HT1080 (cell line): Measurements from ENCODE around the gene SLCO1C1. TPM values are rescaled to one million over a fixed set of nuclear protein-coding genes. Genes with fewer than 3 reads are reported as not detected.
A peak's percentile ranks its signal among the peaks of the same experiment; 100 is the strongest.
"Not testable (repeated sequence)": the region's sequence is repeated elsewhere in the genome, so short reads cannot be mapped to it uniquely, and the experiment has no call there.

Experiments
- DNase-seq: peaks from one replicate; pipeline ENCODE4 v3.0.0-alpha.2; 2015; ENCODE audit warnings: low read depth
- polyA plus RNA-seq, 2 experiments: library from polyadenylated mRNA; depleted of rRNA; stranded (reverse); fragments of >200 nt; gene quantifications; 2 replicates each; pipeline ENCODE4 v1.2.3, GENCODE V29; 2015
- total RNA-seq: library from RNA; depleted of rRNA; stranded (reverse); fragments of >200 nt; shearing (Covaris generic); gene quantifications from 2 replicates; pipeline ENCODE4 v1.2.3, GENCODE V29; 2014; rRNA removed

SLCO1C1 gene, protein sequence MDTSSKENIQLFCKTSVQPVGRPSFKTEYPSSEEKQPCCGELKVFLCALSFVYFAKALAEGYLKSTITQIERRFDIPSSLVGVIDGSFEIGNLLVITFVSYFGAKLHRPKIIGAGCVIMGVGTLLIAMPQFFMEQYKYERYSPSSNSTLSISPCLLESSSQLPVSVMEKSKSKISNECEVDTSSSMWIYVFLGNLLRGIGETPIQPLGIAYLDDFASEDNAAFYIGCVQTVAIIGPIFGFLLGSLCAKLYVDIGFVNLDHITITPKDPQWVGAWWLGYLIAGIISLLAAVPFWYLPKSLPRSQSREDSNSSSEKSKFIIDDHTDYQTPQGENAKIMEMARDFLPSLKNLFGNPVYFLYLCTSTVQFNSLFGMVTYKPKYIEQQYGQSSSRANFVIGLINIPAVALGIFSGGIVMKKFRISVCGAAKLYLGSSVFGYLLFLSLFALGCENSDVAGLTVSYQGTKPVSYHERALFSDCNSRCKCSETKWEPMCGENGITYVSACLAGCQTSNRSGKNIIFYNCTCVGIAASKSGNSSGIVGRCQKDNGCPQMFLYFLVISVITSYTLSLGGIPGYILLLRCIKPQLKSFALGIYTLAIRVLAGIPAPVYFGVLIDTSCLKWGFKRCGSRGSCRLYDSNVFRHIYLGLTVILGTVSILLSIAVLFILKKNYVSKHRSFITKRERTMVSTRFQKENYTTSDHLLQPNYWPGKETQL
- total RNA-seq, result not detected in 2 replicates
- not detected in 2 replicates for polyA plus RNA-seq (2015; cell fraction: cytosol; rRNA removed)
- not detected in 2 replicates for polyA plus RNA-seq (2015; cell fraction: nucleus; rRNA removed)

DNA sequence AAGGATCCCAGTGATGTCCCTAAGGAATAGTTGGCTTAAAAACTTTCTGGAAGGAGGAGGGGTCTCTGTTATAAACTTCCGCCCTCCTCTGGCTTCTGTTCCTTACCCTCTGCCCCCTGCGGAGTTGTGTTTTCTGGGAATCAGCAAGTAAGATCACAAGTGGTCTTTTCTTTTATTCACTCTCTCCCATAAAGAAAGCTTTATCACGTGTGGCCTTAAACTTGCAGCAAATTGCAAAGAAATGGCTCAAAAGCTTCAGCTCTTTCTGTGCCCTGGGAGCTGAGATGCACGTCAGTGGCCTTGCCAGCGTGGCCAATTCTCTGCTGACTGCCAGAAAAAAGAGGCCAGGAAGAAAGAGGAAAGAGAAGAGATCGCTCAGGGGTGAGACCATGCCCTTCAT lies at the start of gene SLCO1C1:
Gene SLCO1C1, plus strand, starts transcription at position 101 of the 400 bp plus-strand sequence. CDS start 4,245 bp downstream, outside the sequence.
- no peak for DNase-seq

DNA sequence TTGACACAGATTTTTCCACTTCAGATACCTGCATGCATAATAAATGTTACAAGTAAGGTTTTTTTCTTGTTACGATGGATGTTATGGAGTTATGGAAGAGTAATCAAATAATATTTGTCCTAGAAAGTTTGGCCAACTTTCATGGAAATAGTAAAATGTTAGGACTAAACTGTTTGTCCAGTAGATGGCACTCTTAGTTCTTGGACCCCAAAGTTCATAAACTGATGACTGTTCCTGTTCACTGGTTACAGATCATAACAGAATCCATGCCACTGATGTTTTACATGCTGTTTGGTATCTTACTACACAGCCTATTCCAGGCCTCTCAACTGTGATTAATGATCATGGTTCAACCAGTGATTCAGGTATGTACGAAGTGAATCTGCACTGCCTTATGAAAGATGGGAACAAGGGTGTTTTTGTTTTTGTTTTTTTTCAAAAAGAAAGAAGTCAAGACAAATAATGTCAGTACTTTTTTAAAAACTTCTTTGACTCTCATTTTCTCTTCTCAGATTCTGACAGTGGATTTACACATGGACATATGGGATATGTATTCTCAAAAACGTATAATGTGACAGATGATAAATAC lies 48.8 kb upstream of the SLCO1C1 start:
- DNase-seq, result peak; percentile 32

DNA sequence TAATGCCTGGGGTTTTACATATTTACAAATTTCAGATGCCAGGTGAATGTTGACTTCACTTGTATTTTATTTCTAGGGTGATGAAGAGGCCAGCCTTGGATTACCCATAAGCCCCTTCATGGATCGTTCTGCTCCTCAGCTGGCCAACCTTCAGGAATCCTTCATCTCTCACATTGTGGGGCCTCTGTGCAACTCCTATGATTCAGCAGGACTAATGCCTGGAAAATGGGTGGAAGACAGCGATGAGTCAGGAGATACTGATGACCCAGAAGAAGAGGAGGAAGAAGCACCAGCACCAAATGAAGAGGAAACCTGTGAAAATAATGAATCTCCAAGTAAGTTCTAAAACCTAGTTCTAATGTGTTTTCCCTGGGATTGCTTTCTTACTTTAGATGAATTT lies 41.3 kb upstream of the SLCO1C1 start:
- DNase-seq, result peak; percentile 55

DNA sequence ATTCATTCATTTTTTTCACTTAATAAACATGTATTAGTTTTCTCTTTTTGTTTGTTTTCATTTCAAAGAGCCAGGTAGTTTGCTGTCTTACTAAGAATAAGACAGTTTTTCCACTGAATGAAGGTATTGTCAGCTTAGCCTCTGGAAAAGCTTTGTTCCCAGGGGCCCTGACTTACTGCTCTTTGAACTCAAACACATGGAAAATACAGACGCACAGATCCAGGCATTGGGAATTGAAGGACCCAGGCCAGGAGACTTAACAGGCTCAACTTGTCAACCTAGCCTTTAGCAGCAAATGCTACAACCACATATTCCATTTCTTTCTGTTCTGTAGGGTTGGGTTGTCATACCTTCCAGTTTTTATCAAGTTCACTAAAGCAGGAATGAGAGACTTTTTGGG lies 38.5 kb upstream of the SLCO1C1 start:
- DNase-seq, result no peak

DNA sequence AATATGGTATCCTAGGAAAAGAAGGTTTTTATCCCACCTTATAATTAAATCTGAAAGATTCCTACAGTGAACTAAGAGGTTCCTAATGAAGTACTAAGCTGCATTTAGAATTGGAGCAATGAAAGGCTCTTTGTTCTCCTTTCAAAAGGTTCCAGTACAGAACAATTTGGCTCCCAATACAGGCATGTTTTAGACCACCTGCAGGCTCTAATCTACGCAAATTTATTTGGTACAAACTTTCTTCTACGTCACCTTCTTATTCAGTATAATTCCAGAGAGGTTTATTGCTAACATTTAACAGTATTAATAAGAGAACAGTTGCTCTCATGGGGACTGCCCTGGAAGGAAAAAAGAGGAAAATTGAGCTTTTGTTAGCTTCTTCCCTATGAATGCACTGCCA lies 37.6 kb upstream of the SLCO1C1 start:
- no peak for DNase-seq

DNA sequence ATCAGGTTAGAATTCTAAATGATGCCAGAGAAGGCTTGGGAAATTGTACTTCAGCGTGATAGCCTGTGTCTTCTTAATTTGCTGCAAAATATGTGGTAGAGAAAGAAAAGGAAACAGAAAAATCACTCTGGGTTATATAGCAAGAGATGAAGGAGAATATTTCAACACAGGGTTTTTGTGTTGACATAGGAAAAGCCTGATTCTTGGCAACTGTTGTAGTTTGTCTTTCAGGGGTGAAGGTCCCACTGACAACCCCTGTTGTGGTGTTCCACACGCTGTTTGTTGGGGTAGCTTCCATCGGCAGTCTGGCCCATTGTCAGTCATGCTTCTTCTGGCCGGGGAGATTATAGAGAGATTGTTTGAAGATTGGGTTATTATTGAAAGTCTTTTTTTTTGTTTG lies 13.8 kb upstream of the SLCO1C1 start:
- no peak for DNase-seq

DNA sequence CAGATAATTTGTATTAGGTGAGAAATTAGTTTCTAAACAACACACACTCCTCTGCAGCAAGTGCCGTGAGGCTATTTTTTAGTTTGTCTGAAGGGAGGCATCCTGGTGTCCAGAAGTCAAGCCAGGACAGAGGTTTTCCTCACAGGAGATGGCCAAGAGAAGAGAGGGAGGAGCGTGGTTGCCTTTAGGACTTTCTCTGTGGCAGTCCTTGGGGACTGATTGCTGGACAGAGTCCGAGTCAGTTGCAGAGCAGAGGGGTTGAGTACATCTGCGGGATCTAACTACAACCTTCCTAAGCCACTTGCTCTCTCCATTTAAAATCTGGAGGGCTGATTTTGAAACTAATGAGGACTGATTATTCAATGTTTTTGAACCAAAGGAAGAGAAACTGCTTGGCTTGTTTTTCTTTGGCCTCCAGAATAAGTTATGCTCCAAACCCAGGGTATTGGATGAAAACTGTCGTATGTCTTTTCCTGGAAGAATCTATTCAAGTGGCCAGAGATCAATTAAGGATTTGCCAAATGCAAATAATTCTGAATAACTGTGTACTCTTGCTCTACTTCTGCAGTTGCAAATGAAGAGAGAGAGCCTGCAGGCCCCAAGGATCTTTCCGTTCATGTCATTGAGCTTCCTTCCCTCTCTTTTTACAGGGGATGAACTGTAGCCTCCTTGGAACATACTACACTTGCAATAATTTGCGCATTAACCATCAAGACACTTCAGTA lies 1.2 kb downstream of the SLCO1C1 start:
- no peak for DNase-seq

DNA sequence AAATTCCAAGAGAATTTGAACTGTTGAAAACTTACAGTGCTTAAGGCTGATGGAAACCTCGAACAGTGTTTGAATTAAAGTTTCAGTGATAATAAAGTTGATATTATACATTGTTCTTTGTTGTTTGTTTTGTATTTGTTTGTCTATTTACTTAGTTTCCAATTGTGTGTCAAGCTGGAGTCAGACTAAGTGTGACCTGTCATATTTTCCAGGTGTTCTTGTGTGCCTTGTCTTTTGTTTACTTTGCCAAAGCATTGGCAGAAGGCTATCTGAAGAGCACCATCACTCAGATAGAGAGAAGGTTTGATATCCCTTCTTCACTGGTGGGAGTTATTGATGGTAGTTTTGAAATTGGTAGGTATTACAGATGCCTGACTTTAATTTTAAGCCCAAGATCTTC lies 6.0 kb downstream of the SLCO1C1 start:
- DNase-seq, result no peak

DNA sequence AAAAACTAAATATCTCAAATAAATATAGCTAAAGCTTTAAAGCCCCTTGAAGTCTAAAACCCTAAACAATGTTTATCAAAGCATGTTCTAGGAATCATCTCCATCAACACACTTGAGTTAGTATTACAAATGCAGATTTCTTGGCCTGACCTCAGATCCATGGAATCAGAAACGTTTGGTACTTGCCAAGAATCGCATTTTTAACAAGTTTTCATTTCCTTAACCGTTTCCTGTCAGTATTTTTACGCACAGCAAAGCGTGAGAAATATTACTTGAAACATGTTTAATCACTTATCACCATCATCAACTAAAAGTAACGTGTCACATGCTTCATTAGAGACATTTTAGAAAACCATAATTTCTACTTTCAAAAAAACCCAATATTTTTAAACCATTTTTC lies 9.7 kb downstream of the SLCO1C1 start:
- DNase-seq, result no peak

DNA sequence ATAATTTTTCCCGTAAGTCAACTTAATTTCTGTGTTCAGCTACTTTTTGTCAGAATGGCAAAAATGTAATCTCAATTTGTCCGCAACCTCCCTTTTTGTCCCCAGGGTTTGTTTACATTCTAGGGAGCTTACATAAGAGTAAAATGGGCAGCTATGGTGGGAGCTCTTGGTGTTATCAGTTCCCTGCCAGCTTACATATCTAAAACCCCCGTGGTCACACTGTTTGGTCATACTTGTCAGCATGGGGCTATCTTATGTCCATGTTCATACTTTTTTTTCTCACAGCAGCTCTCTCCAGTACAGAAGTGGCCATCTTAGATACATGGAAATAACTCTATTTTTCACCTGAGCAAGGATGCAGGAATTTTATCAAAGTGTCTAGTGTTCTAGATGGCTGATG lies 16.7 kb downstream of the SLCO1C1 start:
- no peak for DNase-seq

DNA sequence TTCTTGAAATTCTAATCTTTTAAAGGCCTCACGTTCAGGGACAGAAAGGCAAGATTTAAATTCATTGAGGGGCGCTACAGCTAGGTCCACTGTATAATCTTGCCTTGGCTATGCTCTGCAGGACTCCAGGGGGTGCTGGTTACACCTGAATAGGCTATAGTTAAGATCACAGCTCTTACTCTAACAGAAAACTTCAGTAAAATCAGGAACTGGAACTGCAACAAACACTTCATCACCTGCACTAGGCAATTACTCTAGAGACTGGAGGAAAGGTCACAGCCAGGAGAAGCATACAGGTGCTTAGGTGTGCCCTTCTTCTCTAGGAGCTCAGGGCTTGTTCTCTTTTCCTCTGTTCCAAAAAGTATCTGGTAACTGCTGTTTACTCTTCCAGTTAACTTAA lies 20.9 kb downstream of the SLCO1C1 start:
- DNase-seq, result no peak

DNA sequence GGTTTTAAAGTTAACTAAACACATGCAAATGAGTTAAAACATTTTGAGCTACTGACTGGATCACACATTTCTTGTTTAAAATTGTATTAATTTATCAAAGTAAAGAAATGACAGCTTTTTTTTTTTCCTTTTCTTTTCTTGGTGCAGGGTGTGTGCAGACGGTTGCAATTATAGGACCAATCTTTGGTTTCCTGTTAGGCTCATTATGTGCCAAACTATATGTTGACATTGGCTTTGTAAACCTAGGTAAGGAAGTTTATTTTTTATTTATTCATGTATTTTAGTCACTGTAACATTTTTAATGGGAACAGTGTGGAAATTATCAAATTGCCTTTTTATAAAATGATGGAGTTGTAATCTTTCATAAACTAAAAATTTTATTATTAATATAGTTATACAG lies 21.9 kb downstream of the SLCO1C1 start:
- DNase-seq, result no peak

DNA sequence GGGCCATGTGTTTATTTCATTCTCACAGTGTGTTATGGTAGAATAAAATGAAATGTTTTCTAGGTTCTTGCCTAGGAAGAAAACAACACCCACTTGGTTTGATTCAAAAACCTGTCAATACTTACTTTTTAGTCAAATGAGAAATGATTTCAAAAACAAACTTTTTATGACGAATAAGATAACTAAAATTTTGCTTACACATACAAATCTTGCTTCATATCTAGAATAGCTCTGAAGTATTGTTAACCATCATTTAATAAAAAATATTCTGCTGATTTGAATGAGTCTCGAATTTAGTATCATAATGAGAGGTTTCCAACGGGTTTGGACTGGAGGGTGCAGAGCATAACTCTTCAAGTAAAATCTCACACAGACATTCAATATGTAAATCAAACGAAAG lies 23.2 kb downstream of the SLCO1C1 start:
- DNase-seq, result no peak

DNA sequence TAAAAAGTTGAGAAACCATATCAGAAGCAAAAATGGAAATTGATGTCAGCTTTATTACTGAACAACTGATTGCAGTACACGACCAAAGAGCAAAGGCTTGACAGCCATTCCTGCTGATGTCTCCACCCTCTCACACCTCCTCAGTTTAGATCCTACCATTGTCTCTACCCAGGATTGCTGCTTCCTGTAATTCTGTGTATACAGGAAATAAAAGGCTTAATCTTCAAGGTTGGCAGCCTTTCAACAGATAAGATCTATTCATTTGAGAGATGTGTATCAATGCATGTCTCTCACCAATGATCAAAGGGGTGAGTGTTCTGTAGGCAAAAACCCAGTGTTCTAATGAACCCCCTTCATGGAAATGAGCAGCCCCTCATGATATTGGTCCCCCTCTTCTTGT lies 27.0 kb downstream of the SLCO1C1 start:
- DNase-seq, result no peak

DNA sequence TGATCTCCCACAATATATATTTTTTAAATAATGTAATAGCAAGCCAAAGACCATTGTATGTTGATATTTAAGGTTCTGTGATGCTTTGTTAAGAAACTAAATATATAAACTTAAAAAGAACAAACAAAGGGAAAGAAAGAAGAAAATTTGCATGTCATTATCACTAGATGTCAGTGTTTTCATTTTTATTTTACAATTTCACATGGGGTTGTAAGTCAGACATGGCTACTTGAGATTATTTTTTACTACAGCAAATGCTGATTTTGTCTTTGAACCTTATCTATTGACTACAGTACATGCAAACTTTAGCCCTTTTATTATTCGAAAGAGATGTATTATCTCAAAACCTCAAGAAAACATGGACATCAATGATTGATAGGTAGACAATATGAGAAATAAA lies 36.1 kb downstream of the SLCO1C1 start:
- no peak for DNase-seq

DNA sequence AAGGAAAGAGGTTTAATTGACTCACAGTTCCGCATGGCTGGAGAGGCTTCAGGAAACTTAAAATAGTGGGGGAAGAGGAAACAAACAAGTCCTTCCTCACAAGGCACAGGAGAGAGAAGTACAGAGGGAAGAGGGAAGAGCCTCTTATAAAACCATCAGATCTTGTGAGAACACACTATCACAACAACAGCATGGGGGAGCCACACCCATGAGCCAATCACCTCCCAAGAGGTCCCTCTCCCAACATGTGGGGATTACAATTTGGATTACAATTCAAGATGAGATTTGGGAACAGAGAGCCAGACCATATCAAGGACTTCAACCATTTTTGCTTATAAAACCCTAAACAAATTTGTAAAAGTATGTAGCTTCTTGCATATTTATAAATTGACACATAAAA lies 45.8 kb downstream of the SLCO1C1 start:
- no peak for DNase-seq

DNA sequence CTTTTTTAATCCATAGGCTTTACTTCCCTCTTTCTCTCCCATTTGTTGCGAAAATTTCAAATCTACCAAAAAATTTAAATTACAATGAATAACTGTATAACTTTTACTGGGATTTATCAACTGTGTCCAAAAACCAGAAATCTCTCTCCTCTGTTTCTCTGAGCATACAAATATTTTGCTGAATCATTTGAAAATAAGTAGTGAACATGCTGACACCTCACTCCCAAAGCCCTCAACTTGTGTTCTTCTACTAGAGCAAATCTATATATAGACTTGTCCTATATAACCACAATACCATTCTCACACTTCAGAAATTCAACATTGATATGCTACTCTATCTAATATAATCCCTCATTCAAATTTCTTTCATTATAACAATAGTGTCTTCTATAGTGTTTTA lies 53.1 kb downstream of the SLCO1C1 start:
- DNase-seq, result no peak

DNA sequence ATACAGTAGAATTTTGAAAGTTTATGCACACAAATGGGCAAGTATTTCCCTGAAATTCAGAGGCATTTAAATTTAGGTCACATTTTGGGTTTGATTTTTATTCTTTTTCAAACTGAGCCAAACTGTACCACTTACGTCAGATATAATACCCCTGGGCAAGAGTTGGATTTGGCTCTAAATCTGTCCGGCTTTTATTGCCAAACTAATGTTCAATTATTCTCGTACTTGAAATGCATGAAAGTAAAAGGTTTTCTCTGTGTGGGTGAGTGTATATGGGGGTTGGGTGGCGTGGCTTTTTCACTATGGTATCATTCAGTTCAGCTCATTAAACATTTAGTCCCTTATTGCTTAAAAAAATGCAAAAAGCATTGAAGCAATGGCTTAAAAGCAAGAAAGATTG lies 55.9 kb downstream of the SLCO1C1 start:
- DNase-seq, result no peak

DNA sequence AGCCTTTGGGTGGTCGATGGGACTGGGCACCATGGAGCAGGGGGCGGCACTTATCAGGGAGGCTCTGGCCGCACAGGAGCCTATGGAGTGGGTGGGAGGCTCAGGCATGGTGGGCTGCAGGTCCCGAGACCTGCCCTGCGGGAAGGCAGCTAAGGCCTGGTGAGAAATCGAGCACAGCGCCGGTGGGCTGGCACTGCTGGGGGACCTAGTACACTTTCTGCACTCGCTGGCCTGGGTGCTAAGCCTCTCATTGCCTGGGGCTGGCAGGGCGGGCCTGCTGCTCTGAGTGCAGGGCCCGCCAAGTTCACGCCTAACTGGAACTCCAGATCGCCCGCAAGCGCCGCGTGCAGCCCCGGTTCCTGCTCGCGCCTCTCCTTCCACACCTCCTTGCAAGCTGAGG lies 82.3 kb downstream of the SLCO1C1 start:
- DNase-seq, result no peak

DNA sequence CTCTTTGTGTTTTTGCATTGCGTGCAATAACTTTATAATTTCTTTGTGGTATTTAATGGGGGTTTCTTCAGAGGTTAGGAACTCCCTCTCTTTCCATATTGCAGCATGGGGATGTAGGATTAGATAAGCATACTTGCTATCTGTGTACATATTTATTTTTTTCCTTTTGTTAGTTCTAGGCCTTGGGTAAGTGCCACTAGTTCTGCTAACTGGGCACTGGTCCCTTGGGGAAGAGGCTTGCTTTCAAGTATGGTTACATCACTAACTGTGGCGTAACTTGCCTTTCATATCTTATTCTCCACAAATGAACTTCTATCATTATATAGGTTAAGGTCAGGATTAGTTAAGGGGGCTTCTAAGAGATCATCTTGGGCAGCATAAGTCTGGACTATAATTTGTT lies 83.8 kb downstream of the SLCO1C1 start:
- DNase-seq, result no peak

DNA sequence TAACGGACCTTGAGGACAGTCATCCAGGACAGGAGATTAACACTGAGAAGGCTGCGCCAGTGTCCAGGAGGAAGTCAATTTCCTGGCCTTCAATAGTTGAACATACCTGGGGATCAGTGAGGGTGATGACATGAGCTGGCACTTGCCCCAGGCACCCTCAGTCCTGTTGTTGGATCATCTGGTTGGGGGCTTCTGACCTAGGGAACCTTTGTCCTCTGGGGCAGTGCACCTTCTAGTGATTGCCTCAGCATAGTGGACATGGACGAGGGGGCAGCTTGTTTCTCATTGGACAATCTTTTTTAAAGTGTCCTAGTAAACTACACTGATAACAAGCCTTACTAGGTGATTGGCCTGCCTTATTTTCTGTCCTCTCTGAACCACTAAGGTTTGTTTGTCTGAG lies 84.8 kb downstream of the SLCO1C1 start:
- not testable (repeated sequence) for DNase-seq
